ENCODE data around the gene HIVEP2. TPM values are rescaled to one million over a fixed set of nuclear protein-coding genes. Genes with fewer than 3 reads are reported as not detected.

Gene HIVEP2
- total RNA-seq, 1 experiment from 2014 or later, result 9.1 TPM

- Histone ChIP-seq H3K9me3 (ENCODE audit: low read length) (no peaks in the 10 kb centered on the region), H3K9ac (ENCODE audit: low read length) (no peak overlapping the region), H3K4me1 (ENCODE audit: insufficient read depth, low read length) (no peaks in the 10 kb centered on the region), H4K20me1 (ENCODE audit: low read length) (no peaks in the 10 kb centered on the region), H3K36me3 (ENCODE audit: low read depth, low read length) (no peaks in the 10 kb centered on the region), H3F3A (ENCODE audit: low read length, unreplicated experiment) (no peaks in the 10 kb centered on the region), H3K4me2 (ENCODE audit: low read length) (no peak overlapping the region), H3K4me3 (ENCODE audit: low read length) (no peak overlapping the region), H3K27ac (ENCODE audit: low read length) (no peak overlapping the region), H3K27me3 (ENCODE audit: low read length) (no peaks in the 10 kb centered on the region), H3K9me2 (replicated peaks; ENCODE audit: low read length) (no peaks in the 10 kb centered on the region), H3K79me2 (ENCODE audit: low read length) (no peaks in the 10 kb centered on the region), H2AFZ (ENCODE audit: low read length) (no peak overlapping the region)
- intact Hi-C loops (cut with micrococcal nuclease), result no loop called here
- no TSS peak for BruUV-seq (replicated peaks)
- ATAC-seq (no peak), DNase-seq (no peak)
- POLR2A ChIA-PET (ENCODE audit: unreplicated experiment), result no interaction called here
- TF ChIP-seq EZH2phosphoT487 (IDR thresholded peaks at IDR 0.05; ENCODE audit: borderline replicate concordance, low read length) (no peak), EZH2 (IDR thresholded peaks at IDR 0.05; ENCODE audit: low read length, unreplicated experiment) (no peak), CTCF (conservative IDR thresholded peaks at IDR 0.05; ENCODE audit: low read depth, low read length) (no peak)
- CTCF ChIA-PET, result no interaction called here
Measured at GRCh38 chr6:142811923-142812322, 133.1 kb downstream of the HIVEP2 start.

- no peak for ATAC-seq
- H3K4me1 ChIP-seq (ENCODE audit: insufficient read depth, low read length), result no peaks in the 10 kb centered on the region
- no peak for DNase-seq
- ChIA-PET POLR2A (ENCODE audit: unreplicated experiment) (no interaction called here), CTCF (no interaction called here)
- H3K79me2 ChIP-seq (ENCODE audit: low read length), result no peaks in the 10 kb centered on the region
- no peak overlapping the region for H3K4me3 ChIP-seq (ENCODE audit: low read length)
- no peaks in the 10 kb centered on the region for H3K27me3 ChIP-seq (ENCODE audit: low read length)
- H3F3A ChIP-seq (ENCODE audit: low read length, unreplicated experiment), result no peaks in the 10 kb centered on the region
- no TSS peak for BruUV-seq (replicated peaks)
- H2AFZ ChIP-seq (ENCODE audit: low read length), result no peak overlapping the region
- H3K9ac ChIP-seq (ENCODE audit: low read length), result no peak overlapping the region
- no peaks in the 10 kb centered on the region for H4K20me1 ChIP-seq (ENCODE audit: low read length)
- TF ChIP-seq EZH2 (IDR thresholded peaks at IDR 0.05; ENCODE audit: low read length, unreplicated experiment) (no peak), CTCF (conservative IDR thresholded peaks at IDR 0.05; ENCODE audit: low read depth, low read length) (no peak), EZH2phosphoT487 (IDR thresholded peaks at IDR 0.05; ENCODE audit: borderline replicate concordance, low read length) (no peak)
- H3K4me2 ChIP-seq (ENCODE audit: low read length), result no peak overlapping the region
- no peak overlapping the region for H3K27ac ChIP-seq (ENCODE audit: low read length)
- intact Hi-C loops (cut with micrococcal nuclease), result no loop called here
- no peaks in the 10 kb centered on the region for H3K9me2 ChIP-seq (replicated peaks; ENCODE audit: low read length)
- H3K36me3 ChIP-seq (ENCODE audit: low read depth, low read length), result no peaks in the 10 kb centered on the region
- no peaks in the 10 kb centered on the region for H3K9me3 ChIP-seq (ENCODE audit: low read length)
Measured at GRCh38 chr6:142810952-142811514, 133.9 kb downstream of the HIVEP2 start.

- ATAC-seq (no peak), DNase-seq (no peak)
- no peak overlapping the region for H3K27ac ChIP-seq (ENCODE audit: low read length)
- H3K27me3 ChIP-seq (ENCODE audit: low read length), result no peaks in the 10 kb centered on the region
- ChIA-PET CTCF (no interaction called here), POLR2A (ENCODE audit: unreplicated experiment) (no interaction called here)
- H3K4me2 ChIP-seq (ENCODE audit: low read length), result no peak overlapping the region
- no peaks in the 10 kb centered on the region for H3K79me2 ChIP-seq (ENCODE audit: low read length)
- no peak overlapping the region for H3K4me3 ChIP-seq (ENCODE audit: low read length)
- no TSS peak for BruUV-seq (replicated peaks)
- H3K4me1 ChIP-seq (ENCODE audit: insufficient read depth, low read length), result no peaks in the 10 kb centered on the region
- H3K9me2 ChIP-seq (replicated peaks; ENCODE audit: low read length), result no peaks in the 10 kb centered on the region
- H2AFZ ChIP-seq (ENCODE audit: low read length), result no peak overlapping the region
- no peak overlapping the region for H3K9ac ChIP-seq (ENCODE audit: low read length)
- H3K9me3 ChIP-seq (ENCODE audit: low read length), result no peaks in the 10 kb centered on the region
- intact Hi-C loops (cut with micrococcal nuclease), result no loop called here
- H3K36me3 ChIP-seq (ENCODE audit: low read depth, low read length), result no peaks in the 10 kb centered on the region
- no peaks in the 10 kb centered on the region for H3F3A ChIP-seq (ENCODE audit: low read length, unreplicated experiment)
- TF ChIP-seq CTCF (conservative IDR thresholded peaks at IDR 0.05; ENCODE audit: low read depth, low read length), result no peak
- no peak for TF ChIP-seq EZH2 (IDR thresholded peaks at IDR 0.05; ENCODE audit: low read length, unreplicated experiment)
- no peak for TF ChIP-seq EZH2phosphoT487 (IDR thresholded peaks at IDR 0.05; ENCODE audit: borderline replicate concordance, low read length)
- no peaks in the 10 kb centered on the region for H4K20me1 ChIP-seq (ENCODE audit: low read length)
Measured at GRCh38 chr6:142809947-142810346, 135.0 kb downstream of the HIVEP2 start.

Data from PC-3 (cell line).